ENCODE measurements around the gene PSMG3.

The PSMG3 gene

DNA sequence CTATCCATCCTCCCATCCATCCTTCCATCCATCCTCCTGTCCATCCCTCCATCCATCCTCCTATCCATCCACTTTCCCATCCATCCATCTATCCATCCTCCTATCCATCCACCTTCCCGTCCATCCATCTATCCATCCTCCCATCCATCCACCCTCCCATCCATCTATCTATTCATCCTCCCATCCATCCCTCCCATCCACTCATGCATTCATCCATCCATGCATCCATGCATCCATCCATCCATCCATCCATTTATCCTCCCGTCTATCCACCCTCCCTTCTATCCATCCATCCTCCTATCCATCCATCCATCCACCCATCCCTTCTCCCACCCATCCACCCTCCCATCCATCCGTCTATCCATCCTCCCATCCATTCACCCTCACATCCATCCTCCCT, 25.2 kb upstream of the PSMG3 start:
- Histone ChIP-seq H3K36me3 (ENCODE audit: control insufficient read depth, insufficient read depth, low read length) (no peaks in the 10 kb centered on the region), H3K4me3 (ENCODE audit: low read depth, low read length) (no peak overlapping the region), H3K4me1 (ENCODE audit: control insufficient read depth, insufficient read depth, low read length) (no peaks in the 10 kb centered on the region), H3K27me3 (ENCODE audit: control insufficient read depth, insufficient read depth, low read length) (no peaks in the 10 kb centered on the region), H3K9me3 (ENCODE audit: control insufficient read depth, insufficient read depth, low read length) (no peaks in the 10 kb centered on the region), H3K9ac (ENCODE audit: low read depth, low read length) (no peak overlapping the region)

GRCh38 chr7:1593904-1594421, 24.1 kb upstream of the PSMG3 start:
- Histone ChIP-seq H3K9me3 (ENCODE audit: control insufficient read depth, insufficient read depth, low read length) (peaks cover 4% of the 10 kb centered on the region), H3K36me3 (ENCODE audit: control insufficient read depth, insufficient read depth, low read length) (no peaks in the 10 kb centered on the region), H3K4me1 (ENCODE audit: control insufficient read depth, insufficient read depth, low read length) (no peaks in the 10 kb centered on the region), H3K27me3 (ENCODE audit: control insufficient read depth, insufficient read depth, low read length) (no peaks in the 10 kb centered on the region), H3K9ac (ENCODE audit: low read depth, low read length) (no peak overlapping the region), H3K4me3 (ENCODE audit: low read depth, low read length) (no peak overlapping the region)

DNA sequence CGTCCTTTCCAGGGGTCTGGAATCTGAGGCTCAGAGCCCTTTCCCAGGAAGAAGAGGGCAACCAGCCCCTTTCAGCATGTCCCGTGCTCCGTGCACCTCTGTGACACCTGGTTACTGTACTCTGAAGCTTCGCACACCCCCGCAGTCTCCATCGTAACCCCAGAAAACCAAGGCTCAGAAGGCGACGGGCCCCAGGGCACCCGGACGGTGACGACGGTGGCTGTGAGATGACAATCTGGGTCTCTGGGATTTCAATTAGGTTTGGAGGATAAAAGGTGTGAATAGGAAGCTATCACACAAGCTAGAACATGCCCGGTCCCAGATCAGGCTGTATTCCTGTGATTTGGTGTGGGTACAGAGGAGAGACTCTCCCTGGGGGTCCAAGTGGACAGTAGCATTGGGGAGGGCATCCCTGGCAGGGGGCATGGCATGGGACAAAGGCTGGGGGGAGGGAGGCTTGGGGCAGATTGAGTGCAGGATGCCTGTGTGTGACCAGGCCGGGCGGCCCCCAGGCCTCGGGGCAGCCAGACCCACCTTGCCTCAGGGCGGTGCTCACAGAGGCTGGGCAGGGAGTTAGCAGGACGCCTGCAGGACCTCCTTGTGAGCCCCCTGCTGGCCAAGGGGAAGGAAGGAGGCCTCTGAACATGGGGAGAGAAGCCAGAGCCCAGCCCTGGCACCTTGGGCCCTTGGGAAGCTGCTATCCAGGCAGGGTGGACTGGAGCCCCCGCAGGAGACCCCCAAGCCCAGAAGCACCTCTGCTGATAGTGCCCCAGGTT, 23.4 kb upstream of the PSMG3 start:
- no peak overlapping the region for H3K4me3 ChIP-seq (ENCODE audit: low read depth, low read length)
- H3K9me3 ChIP-seq (ENCODE audit: control insufficient read depth, insufficient read depth, low read length): peaks cover 4% of the 10 kb centered on the region
- H3K27me3 ChIP-seq (ENCODE audit: control insufficient read depth, insufficient read depth, low read length): no peaks in the 10 kb centered on the region

GRCh38 chr7:1592299-1592871, 22.6 kb upstream of the PSMG3 start:
- H3K9ac ChIP-seq (ENCODE audit: low read depth, low read length): no peak overlapping the region
- no peaks in the 10 kb centered on the region for H3K4me1 ChIP-seq (ENCODE audit: control insufficient read depth, insufficient read depth, low read length)
- H3K4me3 ChIP-seq (ENCODE audit: low read depth, low read length): no peak overlapping the region
- H3K27me3 ChIP-seq (ENCODE audit: control insufficient read depth, insufficient read depth, low read length): no peaks in the 10 kb centered on the region
- no peaks in the 10 kb centered on the region for H3K36me3 ChIP-seq (ENCODE audit: control insufficient read depth, insufficient read depth, low read length)
- H3K9me3 ChIP-seq (ENCODE audit: control insufficient read depth, insufficient read depth, low read length): peaks cover 4% of the 10 kb centered on the region

More for the DNA sequence above, 23.4 kb upstream of the PSMG3 start:
- Histone ChIP-seq H3K9ac (ENCODE audit: low read depth, low read length) (no peak overlapping the region), H3K4me1 (ENCODE audit: control insufficient read depth, insufficient read depth, low read length) (no peaks in the 10 kb centered on the region), H3K36me3 (ENCODE audit: control insufficient read depth, insufficient read depth, low read length) (no peaks in the 10 kb centered on the region)

GRCh38 chr7:1591876-1592275, 22.0 kb upstream of the PSMG3 start:
- H3K9ac ChIP-seq (ENCODE audit: low read depth, low read length): no peak overlapping the region
- H3K27me3 ChIP-seq (ENCODE audit: control insufficient read depth, insufficient read depth, low read length): no peaks in the 10 kb centered on the region
- no peak overlapping the region for H3K4me3 ChIP-seq (ENCODE audit: low read depth, low read length)
- peaks cover 4% of the 10 kb centered on the region for H3K9me3 ChIP-seq (ENCODE audit: control insufficient read depth, insufficient read depth, low read length)
- H3K4me1 ChIP-seq (ENCODE audit: control insufficient read depth, insufficient read depth, low read length): no peaks in the 10 kb centered on the region
- no peaks in the 10 kb centered on the region for H3K36me3 ChIP-seq (ENCODE audit: control insufficient read depth, insufficient read depth, low read length)

- H3K9ac ChIP-seq (ENCODE audit: low read depth, low read length): no peak overlapping the region
- H3K27me3 ChIP-seq (ENCODE audit: control insufficient read depth, insufficient read depth, low read length): no peaks in the 10 kb centered on the region
Observed at GRCh38 chr7:1591396-1591795, 21.6 kb upstream of the PSMG3 start.

DNA sequence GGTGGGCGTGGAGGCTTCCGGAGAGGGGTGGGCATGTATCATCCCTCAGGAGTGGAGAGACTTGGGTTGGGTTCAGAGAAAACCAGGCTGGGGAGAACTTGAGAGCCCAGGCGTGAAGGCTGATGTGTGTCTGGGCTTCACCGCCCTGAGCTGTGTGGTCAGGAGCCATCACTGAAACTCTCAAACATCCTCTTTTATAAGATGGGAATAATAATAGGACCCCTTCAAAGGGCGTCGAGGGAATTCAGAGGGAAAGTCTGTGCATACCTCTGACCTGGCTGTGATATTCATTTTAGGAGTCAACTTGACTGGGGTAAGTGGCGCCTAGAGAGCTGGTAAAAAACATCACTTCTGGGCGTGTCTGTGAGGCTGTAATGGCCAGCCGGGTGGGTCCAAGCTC, 21.1 kb upstream of the PSMG3 start:
- H3K4me3 ChIP-seq (ENCODE audit: low read depth, low read length): no peak overlapping the region
- H3K9ac ChIP-seq (ENCODE audit: low read depth, low read length): no peak overlapping the region
- H3K9me3 ChIP-seq (ENCODE audit: control insufficient read depth, insufficient read depth, low read length): peaks cover 4% of the 10 kb centered on the region
- H3K4me1 ChIP-seq (ENCODE audit: control insufficient read depth, insufficient read depth, low read length): no peaks in the 10 kb centered on the region
- no peaks in the 10 kb centered on the region for H3K27me3 ChIP-seq (ENCODE audit: control insufficient read depth, insufficient read depth, low read length)
- H3K36me3 ChIP-seq (ENCODE audit: control insufficient read depth, insufficient read depth, low read length): no peaks in the 10 kb centered on the region

More at GRCh38 chr7:1591396-1591795, 21.6 kb upstream of the PSMG3 start:
- Histone ChIP-seq H3K4me3 (ENCODE audit: low read depth, low read length) (no peak overlapping the region), H3K9me3 (ENCODE audit: control insufficient read depth, insufficient read depth, low read length) (peaks cover 4% of the 10 kb centered on the region), H3K36me3 (ENCODE audit: control insufficient read depth, insufficient read depth, low read length) (no peaks in the 10 kb centered on the region), H3K4me1 (ENCODE audit: control insufficient read depth, insufficient read depth, low read length) (no peaks in the 10 kb centered on the region)

DNA sequence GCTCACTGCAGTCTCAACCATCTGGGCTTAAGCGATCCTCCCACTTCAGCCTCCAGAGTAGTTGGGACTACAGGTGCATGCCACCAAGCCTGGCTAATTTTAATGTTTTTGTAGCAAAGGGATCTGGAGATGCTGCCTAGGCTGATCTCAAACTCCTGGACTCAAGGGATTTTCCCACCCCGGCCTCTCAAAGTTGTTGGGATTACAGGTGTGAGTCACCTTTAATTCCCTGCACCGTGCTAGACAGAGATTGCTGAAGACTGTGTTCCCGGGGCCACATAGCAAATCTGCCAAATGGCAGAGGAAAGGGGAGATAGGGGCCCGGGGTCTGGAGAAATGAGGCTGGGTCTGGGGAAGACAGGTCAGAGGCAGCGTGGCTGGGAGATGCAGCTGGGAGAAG, 20.6 kb upstream of the PSMG3 start:
- Histone ChIP-seq H3K27me3 (ENCODE audit: control insufficient read depth, insufficient read depth, low read length) (no peaks in the 10 kb centered on the region), H3K4me1 (ENCODE audit: control insufficient read depth, insufficient read depth, low read length) (no peaks in the 10 kb centered on the region), H3K4me3 (ENCODE audit: low read depth, low read length) (no peak overlapping the region), H3K36me3 (ENCODE audit: control insufficient read depth, insufficient read depth, low read length) (no peaks in the 10 kb centered on the region), H3K9ac (ENCODE audit: low read depth, low read length) (no peak overlapping the region), H3K9me3 (ENCODE audit: control insufficient read depth, insufficient read depth, low read length) (peaks cover 4% of the 10 kb centered on the region)

DNA sequence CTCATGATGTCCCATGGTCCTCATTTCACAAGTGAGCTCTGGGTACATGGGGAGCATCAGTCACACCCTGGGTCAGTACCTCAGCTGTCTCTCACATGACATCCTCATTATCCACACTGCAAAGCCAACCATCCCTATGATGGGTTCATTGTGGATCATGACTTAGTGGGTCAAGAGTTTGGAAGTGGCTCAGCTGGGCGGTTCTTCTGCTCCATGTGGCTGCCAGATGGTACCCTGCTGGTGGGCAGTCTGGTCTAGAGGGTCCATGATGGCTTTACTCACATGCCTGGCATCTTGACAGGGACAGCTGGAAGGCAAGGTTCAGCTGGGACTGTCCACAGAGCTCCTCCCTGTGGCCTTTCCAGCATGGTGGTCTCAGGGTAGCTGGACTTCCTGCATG, 19.1 kb upstream of the PSMG3 start:
- Histone ChIP-seq H3K36me3 (ENCODE audit: control insufficient read depth, insufficient read depth, low read length) (no peaks in the 10 kb centered on the region), H3K27me3 (ENCODE audit: control insufficient read depth, insufficient read depth, low read length) (no peaks in the 10 kb centered on the region), H3K9me3 (ENCODE audit: control insufficient read depth, insufficient read depth, low read length) (peaks cover 4% of the 10 kb centered on the region), H3K4me1 (ENCODE audit: control insufficient read depth, insufficient read depth, low read length) (no peaks in the 10 kb centered on the region), H3K4me3 (ENCODE audit: low read depth, low read length) (no peak overlapping the region), H3K9ac (ENCODE audit: low read depth, low read length) (no peak overlapping the region)

DNA sequence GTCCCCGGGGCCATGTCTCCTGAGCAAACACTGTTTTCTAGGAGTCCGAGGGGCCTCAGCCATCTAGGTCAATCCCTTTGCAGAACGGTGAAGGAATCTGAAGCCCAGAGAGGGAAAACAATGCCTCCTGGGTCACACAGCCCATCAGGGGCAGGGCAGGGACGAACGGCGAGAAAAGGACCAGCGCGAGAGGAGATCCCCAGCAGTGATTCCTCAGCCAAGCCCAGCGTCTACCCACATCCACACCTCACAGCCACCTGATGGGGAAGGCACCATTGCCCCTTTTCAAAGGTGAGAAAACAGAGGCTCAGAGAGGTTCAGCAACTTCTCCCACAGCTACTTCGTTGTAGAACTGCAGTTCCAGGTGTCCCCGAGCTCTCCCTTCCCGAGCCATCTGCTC, 17.9 kb upstream of the PSMG3 start:
- H3K9me3 ChIP-seq (ENCODE audit: control insufficient read depth, insufficient read depth, low read length): peaks cover 4% of the 10 kb centered on the region
- no peak overlapping the region for H3K9ac ChIP-seq (ENCODE audit: low read depth, low read length)
- no peaks in the 10 kb centered on the region for H3K27me3 ChIP-seq (ENCODE audit: control insufficient read depth, insufficient read depth, low read length)
- H3K36me3 ChIP-seq (ENCODE audit: control insufficient read depth, insufficient read depth, low read length): peaks cover 3% of the 10 kb centered on the region
- H3K4me3 ChIP-seq (ENCODE audit: low read depth, low read length): no peak overlapping the region
- no peaks in the 10 kb centered on the region for H3K4me1 ChIP-seq (ENCODE audit: control insufficient read depth, insufficient read depth, low read length)

DNA sequence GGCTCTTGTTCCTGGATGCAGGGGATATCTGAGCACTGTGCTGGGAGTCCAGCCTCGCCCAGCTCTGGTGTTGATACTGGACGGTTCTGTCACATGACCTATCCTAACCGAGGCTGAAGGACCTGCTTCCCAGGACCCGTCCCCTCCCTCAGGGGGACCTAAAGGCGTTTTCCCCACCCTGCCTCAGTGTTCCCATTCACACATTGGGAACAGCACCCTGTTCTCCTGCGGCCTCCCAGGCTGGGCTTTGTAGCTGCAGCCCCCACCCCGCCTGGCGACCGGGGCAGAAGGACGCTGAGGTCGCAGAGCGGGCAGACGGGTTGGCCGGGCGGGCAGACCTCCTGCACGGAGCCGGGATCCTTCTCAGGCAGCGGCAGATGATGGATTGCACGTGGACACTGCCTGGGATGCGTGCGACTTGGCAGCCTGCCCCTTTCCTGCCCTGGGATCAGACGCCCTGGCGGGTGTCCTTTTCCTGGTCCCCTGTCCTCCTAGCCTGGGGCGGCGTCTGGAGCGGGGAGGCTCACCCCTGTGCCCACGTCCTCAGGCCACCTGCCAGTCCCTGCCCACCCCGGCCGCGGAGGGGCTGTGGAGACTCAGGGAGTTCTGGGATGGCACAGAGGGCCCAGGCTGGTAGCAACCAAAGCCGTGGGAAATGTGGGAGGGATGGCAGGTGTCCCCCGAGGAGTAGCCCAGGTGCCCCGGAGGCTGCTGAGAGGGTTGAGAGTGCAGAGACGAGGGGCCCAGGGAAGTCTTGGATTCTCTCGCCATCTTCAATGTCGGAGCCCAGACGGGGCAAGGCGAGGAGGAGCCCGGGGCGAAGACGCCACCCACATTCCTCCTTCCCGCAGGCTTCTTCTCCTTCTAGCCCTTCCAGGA, 17.2 kb upstream of the PSMG3 start:
- Histone ChIP-seq H3K36me3 (ENCODE audit: control insufficient read depth, insufficient read depth, low read length) (peaks cover 3% of the 10 kb centered on the region), H3K4me3 (ENCODE audit: low read depth, low read length) (no peak overlapping the region), H3K9ac (ENCODE audit: low read depth, low read length) (no peak overlapping the region), H3K27me3 (ENCODE audit: control insufficient read depth, insufficient read depth, low read length) (no peaks in the 10 kb centered on the region), H3K4me1 (ENCODE audit: control insufficient read depth, insufficient read depth, low read length) (no peaks in the 10 kb centered on the region), H3K9me3 (ENCODE audit: control insufficient read depth, insufficient read depth, low read length) (peaks cover 4% of the 10 kb centered on the region)
